KMS-11 (cell line): ENCODE results near the gene SGTA.

Source experiments
- H2AFZ ChIP-seq: fragments of 200-600 bp; sonication (generic); 2 replicates; pipeline ENCODE4 v1.6.1; 2016; ENCODE audit warnings: antibody characterized with exemption, mixed run types, low read depth
- H3K27ac ChIP-seq: fragments of 200-600 bp; sonication (generic); 2 replicates; pipeline ENCODE4 v1.6.1; 2016; ENCODE audit warnings: mild to moderate bottlenecking, mixed run types
- H3K27me3 ChIP-seq: fragments of 200-600 bp; sonication (generic); 2 replicates; pipeline ENCODE4 v1.6.1; 2017; ENCODE audit warnings: mild to moderate bottlenecking, low read depth, mixed run types, moderate library complexity; ENCODE audit not compliant: insufficient read depth
- H3K36me3 ChIP-seq: fragments of 200-600 bp; sonication (generic); 2 replicates; pipeline ENCODE4 v1.6.1; 2017; ENCODE audit warnings: mild to moderate bottlenecking, mixed run types; ENCODE audit not compliant: insufficient read depth
- H3K4me1 ChIP-seq: fragments of 200-600 bp; sonication (generic); 2 replicates; pipeline ENCODE4 v1.6.1; 2016; ENCODE audit warnings: mild to moderate bottlenecking, low read depth, mixed run types; ENCODE audit not compliant: poor library complexity, severe bottlenecking
- H3K4me2 ChIP-seq: fragments of 200-600 bp; sonication (generic); 2 replicates; pipeline ENCODE4 v1.7.0; 2016; ENCODE audit warnings: mild to moderate bottlenecking, mixed run types
- H3K4me3 ChIP-seq: fragments of 200-600 bp; sonication (generic); IDR thresholded peaks from 2 replicates; pipeline ENCODE4 v1.6.1; 2017; ENCODE audit warnings: low read depth, low read length, mixed read lengths; ENCODE audit not compliant: insufficient read depth
- H3K79me2 ChIP-seq: fragments of 200-600 bp; sonication (generic); 2 replicates; pipeline ENCODE4 v1.6.1; 2016; ENCODE audit warnings: low read depth, mixed run types; ENCODE audit not compliant: insufficient read depth
- H3K9ac ChIP-seq: fragments of 200-600 bp; sonication (generic); 2 replicates; pipeline ENCODE4 v1.6.1; 2016; ENCODE audit warnings: mild to moderate bottlenecking, mixed run types
- H4K20me1 ChIP-seq: fragments of 200-600 bp; sonication (generic); 2 replicates; pipeline ENCODE4 v1.6.1; 2016; ENCODE audit warnings: mild to moderate bottlenecking, mixed run types; ENCODE audit not compliant: insufficient read depth
- CTCF ChIP-seq: fragments of 200-600 bp; sonication (generic); conservative IDR thresholded peaks from 2 replicates; pipeline ENCODE4 v1.6.1; 2017; ENCODE audit warnings: low read depth, mild to moderate bottlenecking, antibody characterized with exemption, low read length, moderate library complexity, mixed read lengths

SGTA gene

GRCh38 chr19:2740314-2740656 lies 42.8 kb downstream of the SGTA start:
- Histone ChIP-seq H3K4me1 (no peaks in the 10 kb centered on the region), H3K9ac (no peak overlapping the region), H3K79me2 (no peaks in the 10 kb centered on the region), H3K36me3 (no peaks in the 10 kb centered on the region; the same call in 1 of the 2 replicates), H4K20me1 (no peaks in the 10 kb centered on the region), H3K27ac (no peak overlapping the region), H3K27me3 (peaks cover 16% of the 10 kb centered on the region; the same call in 1 of the 2 replicates), H3K4me2 (peak overlapping the region; percentile 22; the same call in 1 of the 2 replicates), H2AFZ (no peak overlapping the region; the same call in 1 of the 2 replicates), H3K4me3 (no peak overlapping the region)
- no peak for TF ChIP-seq CTCF

GRCh38 chr19:2739602-2740313 lies 43.3 kb downstream of the SGTA start, which contains the start of gene SLC39A3:
SLC39A3 (minus strand) TSS chr19:2740017; CDS start chr19:2737257, 2,760 bp downstream.
- Histone ChIP-seq H3K27ac (no peak within 1 kb of the TSS), H3K79me2 (no peaks in the 10 kb centered on the region), H4K20me1 (no peaks in the 10 kb centered on the region), H3K9ac (peak within 1 kb of the TSS; percentile 53; the same call in 1 of the 2 replicates), H3K4me1 (no peaks in the 10 kb centered on the region), H3K27me3 (peaks cover 14% of the 10 kb centered on the region; the same call in 1 of the 2 replicates), H3K4me2 (peak within 1 kb of the TSS; percentile 93), H2AFZ (peak within 1 kb of the TSS; percentile 47; the same call in 1 of the 2 replicates), H3K36me3 (no peaks in the 10 kb centered on the region; the same call in 1 of the 2 replicates), H3K4me3 (peak within 1 kb of the TSS; percentile 28)
- TF ChIP-seq CTCF: no peak

- Histone ChIP-seq H3K27me3 (no peaks in the 10 kb centered on the region; the same call in 1 of the 2 replicates), H3K27ac (no peak overlapping the region), H3K36me3 (no peaks in the 10 kb centered on the region; the same call in 1 of the 2 replicates), H3K9ac (no peak overlapping the region), H4K20me1 (no peaks in the 10 kb centered on the region), H3K4me3 (no peak overlapping the region), H3K79me2 (no peaks in the 10 kb centered on the region), H3K4me2 (no peak overlapping the region), H2AFZ (no peak overlapping the region), H3K4me1 (no peaks in the 10 kb centered on the region)
- TF ChIP-seq CTCF: no peak
Measured at GRCh38 chr19:2736550-2737190, 46.4 kb downstream of the SGTA start.

GRCh38 chr19:2735374-2735773 lies 47.7 kb downstream of the SGTA start:
- Histone ChIP-seq H3K9ac (no peak overlapping the region), H4K20me1 (no peaks in the 10 kb centered on the region), H3K36me3 (no peaks in the 10 kb centered on the region; the same call in 1 of the 2 replicates), H3K4me3 (no peak overlapping the region), H3K27me3 (no peaks in the 10 kb centered on the region), H3K27ac (no peak overlapping the region), H3K79me2 (no peaks in the 10 kb centered on the region), H3K4me1 (no peaks in the 10 kb centered on the region), H3K4me2 (no peak overlapping the region), H2AFZ (no peak overlapping the region)
- TF ChIP-seq CTCF: no peak
